ENCODE measurements around the gene RCOR2.

The RCOR2 gene

GRCh38 chr11:63909591-63910506, 7.1 kb downstream of the RCOR2 start:
- Histone ChIP-seq H3K27me3 (ENCODE audit: insufficient read depth, low read length) (no peaks in the 10 kb centered on the region), H3K4me3 (ENCODE audit: low read length) (no peak overlapping the region), H3K4me1 (ENCODE audit: insufficient read depth, low read length) (peaks cover 45% of the 10 kb centered on the region), H3K36me3 (ENCODE audit: insufficient read depth, low read length) (peaks cover 36% of the 10 kb centered on the region), H2AFZ (ENCODE audit: low read depth, low read length) (no peak overlapping the region), H3K9me3 (ENCODE audit: low read length) (no peaks in the 10 kb centered on the region)

- H3K4me3 ChIP-seq (ENCODE audit: low read length), result no peak overlapping the region
- no peak overlapping the region for H2AFZ ChIP-seq (ENCODE audit: low read depth, low read length)
- peaks cover 40% of the 10 kb centered on the region for H3K4me1 ChIP-seq (ENCODE audit: insufficient read depth, low read length)
- peaks cover 33% of the 10 kb centered on the region for H3K36me3 ChIP-seq (ENCODE audit: insufficient read depth, low read length)
- H3K9me3 ChIP-seq (ENCODE audit: low read length), result no peaks in the 10 kb centered on the region
- H3K27me3 ChIP-seq (ENCODE audit: insufficient read depth, low read length), result no peaks in the 10 kb centered on the region
Observed at GRCh38 chr11:63908631-63909401, 8.1 kb downstream of the RCOR2 start.

- peaks cover 39% of the 10 kb centered on the region for H3K4me1 ChIP-seq (ENCODE audit: insufficient read depth, low read length)
- H3K36me3 ChIP-seq (ENCODE audit: insufficient read depth, low read length), result peaks cover 38% of the 10 kb centered on the region
- no peak overlapping the region for H3K4me3 ChIP-seq (ENCODE audit: low read length)
- H2AFZ ChIP-seq (ENCODE audit: low read depth, low read length), result no peak overlapping the region
- no peaks in the 10 kb centered on the region for H3K27me3 ChIP-seq (ENCODE audit: insufficient read depth, low read length)
- H3K9me3 ChIP-seq (ENCODE audit: low read length), result no peaks in the 10 kb centered on the region
Observed at GRCh38 chr11:63907808-63908530, 9.0 kb downstream of the RCOR2 start.

GRCh38 chr11:63907063-63907462, 9.9 kb downstream of the RCOR2 start:
- peaks cover 32% of the 10 kb centered on the region for H3K4me1 ChIP-seq (ENCODE audit: insufficient read depth, low read length)
- no peaks in the 10 kb centered on the region for H3K9me3 ChIP-seq (ENCODE audit: low read length)
- H3K36me3 ChIP-seq (ENCODE audit: insufficient read depth, low read length), result peaks cover 38% of the 10 kb centered on the region
- no peak overlapping the region for H2AFZ ChIP-seq (ENCODE audit: low read depth, low read length)
- no peaks in the 10 kb centered on the region for H3K27me3 ChIP-seq (ENCODE audit: insufficient read depth, low read length)
- H3K4me3 ChIP-seq (ENCODE audit: low read length), result no peak overlapping the region

DNA sequence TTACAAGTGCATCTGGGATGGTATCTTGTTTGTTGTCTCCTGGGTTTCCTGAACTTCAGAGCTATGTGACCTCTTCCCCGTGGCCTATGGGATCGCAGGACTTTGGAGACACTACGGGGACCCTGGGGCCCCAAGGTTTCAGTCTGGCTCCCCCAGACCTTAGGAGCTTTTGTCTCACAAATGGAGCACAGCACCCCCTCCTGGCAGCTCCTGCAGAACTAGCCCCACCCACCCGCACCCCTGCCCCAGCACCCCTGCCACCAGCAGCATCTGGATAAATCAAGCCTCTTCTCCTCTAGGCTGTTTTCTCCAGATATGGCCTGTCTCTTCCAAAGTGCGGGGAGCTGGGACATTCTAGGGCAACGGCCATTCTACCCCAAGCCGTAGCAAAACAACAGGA, 10.4 kb downstream of the RCOR2 start:
- no peak overlapping the region for H3K4me3 ChIP-seq (ENCODE audit: low read length)
- no peaks in the 10 kb centered on the region for H3K27me3 ChIP-seq (ENCODE audit: insufficient read depth, low read length)
- H2AFZ ChIP-seq (ENCODE audit: low read depth, low read length), result no peak overlapping the region
- H3K9me3 ChIP-seq (ENCODE audit: low read length), result no peaks in the 10 kb centered on the region
- H3K4me1 ChIP-seq (ENCODE audit: insufficient read depth, low read length), result peaks cover 31% of the 10 kb centered on the region
- peaks cover 41% of the 10 kb centered on the region for H3K36me3 ChIP-seq (ENCODE audit: insufficient read depth, low read length)

- peaks cover 41% of the 10 kb centered on the region for H3K36me3 ChIP-seq (ENCODE audit: insufficient read depth, low read length)
- no peak overlapping the region for H3K4me3 ChIP-seq (ENCODE audit: low read length)
- H3K27me3 ChIP-seq (ENCODE audit: insufficient read depth, low read length), result no peaks in the 10 kb centered on the region
- peaks cover 26% of the 10 kb centered on the region for H3K4me1 ChIP-seq (ENCODE audit: insufficient read depth, low read length)
- no peak overlapping the region for H2AFZ ChIP-seq (ENCODE audit: low read depth, low read length)
- no peaks in the 10 kb centered on the region for H3K9me3 ChIP-seq (ENCODE audit: low read length)
Observed at GRCh38 chr11:63906087-63906486, 10.9 kb downstream of the RCOR2 start.

DNA sequence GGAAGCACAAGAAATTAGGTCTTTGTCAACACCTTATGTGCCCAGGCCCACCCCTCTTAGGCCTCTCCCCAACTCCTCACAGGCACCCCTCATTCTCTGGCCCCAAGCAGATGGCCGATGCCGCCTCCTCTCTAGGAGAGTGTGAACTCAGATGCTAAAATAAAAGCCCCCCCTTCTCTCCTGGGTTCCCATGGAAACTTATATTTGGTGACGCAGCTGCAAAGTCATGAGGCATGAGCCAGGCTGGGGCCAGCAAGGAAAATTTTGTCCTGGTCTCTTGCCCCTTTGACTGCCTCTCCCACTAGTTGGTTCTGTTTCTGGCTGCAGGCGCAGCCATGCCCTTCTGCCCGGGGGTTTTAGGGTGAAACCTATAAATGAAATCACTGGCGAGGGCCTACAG, 11.8 kb downstream of the RCOR2 start:
- Histone ChIP-seq H3K36me3 (ENCODE audit: insufficient read depth, low read length) (peaks cover 50% of the 10 kb centered on the region), H3K4me1 (ENCODE audit: insufficient read depth, low read length) (peaks cover 21% of the 10 kb centered on the region), H3K9me3 (ENCODE audit: low read length) (no peaks in the 10 kb centered on the region), H3K27me3 (ENCODE audit: insufficient read depth, low read length) (no peaks in the 10 kb centered on the region), H3K4me3 (ENCODE audit: low read length) (no peak overlapping the region), H2AFZ (ENCODE audit: low read depth, low read length) (no peak overlapping the region)

GRCh38 chr11:63904743-63905142, 12.2 kb downstream of the RCOR2 start:
- H3K27me3 ChIP-seq (ENCODE audit: insufficient read depth, low read length), result no peaks in the 10 kb centered on the region
- H3K4me3 ChIP-seq (ENCODE audit: low read length), result no peak overlapping the region
- no peak overlapping the region for H2AFZ ChIP-seq (ENCODE audit: low read depth, low read length)
- peaks cover 54% of the 10 kb centered on the region for H3K36me3 ChIP-seq (ENCODE audit: insufficient read depth, low read length)
- no peaks in the 10 kb centered on the region for H3K9me3 ChIP-seq (ENCODE audit: low read length)
- peaks cover 16% of the 10 kb centered on the region for H3K4me1 ChIP-seq (ENCODE audit: insufficient read depth, low read length)

DNA sequence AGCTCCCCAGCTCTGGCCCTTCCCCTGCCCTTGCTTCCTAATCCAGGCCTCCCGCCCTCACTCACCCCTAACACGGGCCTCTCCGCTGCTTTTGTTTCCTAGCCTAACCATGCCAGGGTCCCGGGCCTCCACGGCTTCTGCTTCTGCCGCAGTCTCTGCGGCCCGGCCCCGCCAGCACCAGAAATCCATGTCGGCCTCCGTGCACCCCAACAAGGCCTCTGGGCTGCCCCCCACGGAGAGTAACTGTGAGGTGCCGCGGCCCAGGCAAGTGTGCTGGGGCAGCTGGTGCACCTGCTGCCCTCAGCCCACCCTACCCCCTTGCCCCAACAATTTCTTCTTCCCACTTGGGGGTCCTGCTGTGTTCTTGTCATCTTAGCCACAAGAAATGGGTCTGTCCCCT, 13.1 kb downstream of the RCOR2 start:
- no peaks in the 10 kb centered on the region for H3K27me3 ChIP-seq (ENCODE audit: insufficient read depth, low read length)

GRCh38 chr11:63901660-63902059, 15.3 kb downstream of the RCOR2 start:
- Histone ChIP-seq H3K4me1 (ENCODE audit: insufficient read depth, low read length) (no peaks in the 10 kb centered on the region), H3K27me3 (ENCODE audit: insufficient read depth, low read length) (no peaks in the 10 kb centered on the region), H3K4me3 (ENCODE audit: low read length) (no peak overlapping the region), H3K9me3 (ENCODE audit: low read length) (no peaks in the 10 kb centered on the region), H2AFZ (ENCODE audit: low read depth, low read length) (no peak overlapping the region), H3K36me3 (ENCODE audit: insufficient read depth, low read length) (peaks cover 81% of the 10 kb centered on the region)

More for the DNA sequence above, 13.1 kb downstream of the RCOR2 start:
- Histone ChIP-seq H3K36me3 (ENCODE audit: insufficient read depth, low read length) (peaks cover 61% of the 10 kb centered on the region), H3K4me3 (ENCODE audit: low read length) (no peak overlapping the region), H3K4me1 (ENCODE audit: insufficient read depth, low read length) (peaks cover 8% of the 10 kb centered on the region), H2AFZ (ENCODE audit: low read depth, low read length) (no peak overlapping the region), H3K9me3 (ENCODE audit: low read length) (no peaks in the 10 kb centered on the region)

- H3K9me3 ChIP-seq (ENCODE audit: low read length), result peaks cover 6% of the 10 kb centered on the region
- no peak overlapping the region for H3K4me3 ChIP-seq (ENCODE audit: low read length)
- H3K36me3 ChIP-seq (ENCODE audit: insufficient read depth, low read length), result peaks cover 71% of the 10 kb centered on the region
- H3K4me1 ChIP-seq (ENCODE audit: insufficient read depth, low read length), result no peaks in the 10 kb centered on the region
- no peaks in the 10 kb centered on the region for H3K27me3 ChIP-seq (ENCODE audit: insufficient read depth, low read length)
- no peak overlapping the region for H2AFZ ChIP-seq (ENCODE audit: low read depth, low read length)
Observed at GRCh38 chr11:63897459-63898146, 19.4 kb downstream of the RCOR2 start.

GRCh38 chr11:63896071-63896470, 20.9 kb downstream of the RCOR2 start:
- peaks cover 62% of the 10 kb centered on the region for H3K36me3 ChIP-seq (ENCODE audit: insufficient read depth, low read length)
- no peak overlapping the region for H2AFZ ChIP-seq (ENCODE audit: low read depth, low read length)
- H3K9me3 ChIP-seq (ENCODE audit: low read length), result peaks cover 7% of the 10 kb centered on the region
- no peak overlapping the region for H3K4me3 ChIP-seq (ENCODE audit: low read length)
- no peaks in the 10 kb centered on the region for H3K27me3 ChIP-seq (ENCODE audit: insufficient read depth, low read length)
- no peaks in the 10 kb centered on the region for H3K4me1 ChIP-seq (ENCODE audit: insufficient read depth, low read length)
